Upper lobe of left lung (tissue), 4 donors: ENCODE measurements around the gene MINDY4B.

ENCODE experiments used
- CTCF ChIP-seq, 6 experiments: fragments of 450-650 bp in 4 of 6; fragments of 200-600 bp in 2 of 6; sonication (generic) in 2 of 6; IDR thresholded peaks; one replicate each; pipeline ENCODE4 v1.5.1; 2016 to 2019; ENCODE audit warnings: antibody characterized with exemption in 6 of 6
- EP300 ChIP-seq, 4 donors: sonication (generic); formaldehyde crosslinking; IDR thresholded peaks; one replicate each; pipeline ENCODE4 v1.5.1; 2017; ENCODE audit warnings: antibody characterized with exemption in 4 of 4, control low read depth in 2 of 4
- POLR2A ChIP-seq, 4 donors: fragments of 450-650 bp; IDR thresholded peaks; one replicate each; pipeline ENCODE4 v1.5.1; 2016 to 2017; ENCODE audit warnings: antibody characterized with exemption in 4 of 4, mild to moderate bottlenecking in 2 of 4
- POLR2AphosphoS5 ChIP-seq, 2 donors: sonication (generic); formaldehyde crosslinking; IDR thresholded peaks; one replicate each; pipeline ENCODE4 v1.5.1; 2017; ENCODE audit warnings: antibody characterized with exemption in 2 of 2

GRCh38 chr3:150922611-150923010 lies 17.4 kb upstream of the MINDY4B start:
- TF ChIP-seq EP300 (IDR thresholded peaks at IDR 0.05) (no peak), CTCF (IDR thresholded peaks at IDR 0.05) (no peak), POLR2A (IDR thresholded peaks at IDR 0.05) (no peak), POLR2AphosphoS5 (IDR thresholded peaks at IDR 0.05) (no peak)
